Rectal smooth muscle tissue (tissue), 1 donor: ENCODE results near the gene CDHR2.
A peak's percentile ranks its signal among the peaks of the same experiment; 100 is the strongest.

ENCODE experiments used
- H3K27ac ChIP-seq: one replicate; pipeline ENCODE4 v1.7.0; 2013; ENCODE audit warnings: low read depth, low read length, inconsistent platforms
- H3K27me3 ChIP-seq: one replicate; pipeline ENCODE4 v1.7.0; 2013; ENCODE audit warnings: low read length; ENCODE audit not compliant: control insufficient read depth, insufficient read depth
- H3K36me3 ChIP-seq: one replicate; pipeline ENCODE4 v1.7.0; 2013; ENCODE audit warnings: low read length; ENCODE audit not compliant: control insufficient read depth, insufficient read depth
- H3K4me1 ChIP-seq: one replicate; pipeline ENCODE4 v1.7.0; 2013; ENCODE audit warnings: low read length; ENCODE audit not compliant: control insufficient read depth, insufficient read depth
- H3K4me3 ChIP-seq: one replicate; pipeline ENCODE4 v1.7.0; 2013; ENCODE audit warnings: low read length
- H3K9ac ChIP-seq: one replicate; pipeline ENCODE4 v1.7.0; 2013; ENCODE audit warnings: low read length

CDHR2 gene

GRCh38 chr5:176530393-176530982, 18.7 kb upstream of the CDHR2 start:
- no peaks in the 10 kb centered on the region for H3K27me3 ChIP-seq
- peak overlapping the region; percentile 63 for H3K27ac ChIP-seq
- peaks cover 31% of the 10 kb centered on the region for H3K4me1 ChIP-seq
- no peak overlapping the region for H3K4me3 ChIP-seq
- peaks cover 22% of the 10 kb centered on the region for H3K36me3 ChIP-seq
- no peak overlapping the region for H3K9ac ChIP-seq

GRCh38 chr5:176530983-176531901, 17.9 kb upstream of the CDHR2 start:
- Histone ChIP-seq H3K27ac (peak overlapping the region; percentile 24), H3K9ac (no peak overlapping the region), H3K27me3 (no peaks in the 10 kb centered on the region), H3K4me1 (peaks cover 33% of the 10 kb centered on the region), H3K36me3 (peaks cover 22% of the 10 kb centered on the region), H3K4me3 (no peak overlapping the region)

GRCh38 chr5:176531902-176532493, 17.1 kb upstream of the CDHR2 start:
- peaks cover 22% of the 10 kb centered on the region for H3K36me3 ChIP-seq
- H3K9ac ChIP-seq = no peak overlapping the region
- peaks cover 33% of the 10 kb centered on the region for H3K4me1 ChIP-seq
- H3K27ac ChIP-seq = peak overlapping the region; percentile 24
- no peak overlapping the region for H3K4me3 ChIP-seq
- no peaks in the 10 kb centered on the region for H3K27me3 ChIP-seq

GRCh38 chr5:176532795-176533194, 16.3 kb upstream of the CDHR2 start:
- Histone ChIP-seq H3K4me3 (peak overlapping the region; percentile 10), H3K27me3 (no peaks in the 10 kb centered on the region), H3K9ac (no peak overlapping the region), H3K4me1 (peaks cover 33% of the 10 kb centered on the region), H3K27ac (no peak overlapping the region), H3K36me3 (peaks cover 17% of the 10 kb centered on the region)

GRCh38 chr5:176533390-176533789, 15.8 kb upstream of the CDHR2 start:
- Histone ChIP-seq H3K4me3 (peak overlapping the region; percentile 85), H3K27ac (peak overlapping the region; percentile 99), H3K36me3 (peaks cover 14% of the 10 kb centered on the region), H3K4me1 (peaks cover 33% of the 10 kb centered on the region), H3K27me3 (no peaks in the 10 kb centered on the region), H3K9ac (no peak overlapping the region)

GRCh38 chr5:176533894-176534611, 15.1 kb upstream of the CDHR2 start:
- H3K9ac ChIP-seq = no peak overlapping the region
- peak overlapping the region; percentile 99 for H3K27ac ChIP-seq
- H3K27me3 ChIP-seq = no peaks in the 10 kb centered on the region
- peaks cover 33% of the 10 kb centered on the region for H3K4me1 ChIP-seq
- peak overlapping the region; percentile 85 for H3K4me3 ChIP-seq
- peaks cover 8% of the 10 kb centered on the region for H3K36me3 ChIP-seq

- Histone ChIP-seq H3K4me1 (peaks cover 33% of the 10 kb centered on the region), H3K4me3 (peak overlapping the region; percentile 85), H3K36me3 (peaks cover 3% of the 10 kb centered on the region), H3K9ac (peak overlapping the region; percentile 29), H3K27ac (peak overlapping the region; percentile 99), H3K27me3 (no peaks in the 10 kb centered on the region)
Observed at GRCh38 chr5:176534640-176535039, 14.5 kb upstream of the CDHR2 start.

GRCh38 chr5:176535101-176535663, 14.0 kb upstream of the CDHR2 start:
- peak overlapping the region; percentile 85 for H3K9ac ChIP-seq
- peak overlapping the region; percentile 85 for H3K4me3 ChIP-seq
- peaks cover 33% of the 10 kb centered on the region for H3K4me1 ChIP-seq
- H3K36me3 ChIP-seq = no peaks in the 10 kb centered on the region
- no peaks in the 10 kb centered on the region for H3K27me3 ChIP-seq
- H3K27ac ChIP-seq = peak overlapping the region; percentile 99

GRCh38 chr5:176535664-176536131, 13.4 kb upstream of the CDHR2 start:
- Histone ChIP-seq H3K36me3 (no peaks in the 10 kb centered on the region), H3K4me3 (peak overlapping the region; percentile 85), H3K27ac (peak overlapping the region; percentile 99), H3K9ac (peak overlapping the region; percentile 85), H3K27me3 (no peaks in the 10 kb centered on the region), H3K4me1 (peaks cover 30% of the 10 kb centered on the region)

GRCh38 chr5:176536132-176536901, 12.8 kb upstream of the CDHR2 start:
- Histone ChIP-seq H3K4me1 (peaks cover 30% of the 10 kb centered on the region), H3K36me3 (no peaks in the 10 kb centered on the region)

GRCh38 chr5:176536902-176537553, 12.1 kb upstream of the CDHR2 start, which contains the start of gene RNF44:
Gene RNF44, minus strand, starts transcription at chr5:176537402. Its CDS starts 4,930 bp downstream, at chr5:176532472.
- Histone ChIP-seq H3K9ac (peak within 1 kb of the TSS; percentile 95), H3K36me3 (no peaks in the 10 kb centered on the region), H3K27ac (peak within 1 kb of the TSS; percentile 99), H3K4me1 (peaks cover 24% of the 10 kb centered on the region), H3K4me3 (peak within 1 kb of the TSS; percentile 96), H3K27me3 (no peaks in the 10 kb centered on the region)

More at GRCh38 chr5:176536132-176536901, 12.8 kb upstream of the CDHR2 start:
- no peaks in the 10 kb centered on the region for H3K27me3 ChIP-seq
- H3K27ac ChIP-seq = peak overlapping the region; percentile 99
- peak overlapping the region; percentile 85 for H3K4me3 ChIP-seq
- H3K9ac ChIP-seq = peak overlapping the region; percentile 85
